GM12878 (cell line): ENCODE data around the gene TMCO1.

Source experiments
- EGR1 ChIP-seq, 2 experiments: IDR thresholded peaks; 1 replicate in 1 of 2; 2 replicates in 1 of 2; pipeline ENCODE4 v1.6.1; 2011 to 2012; ENCODE audit warnings: low read depth in 2 of 2, low read length in 2 of 2, borderline replicate concordance in 1 of 2, mild to moderate bottlenecking in 1 of 2, moderate library complexity in 1 of 2
- ETV6 ChIP-seq, 2 experiments: fragments of 450-650 bp in 1 of 2; IDR thresholded peaks in 1 of 2; conservative IDR thresholded peaks in 1 of 2; 2 replicates each; pipeline ENCODE4 v1.6.1; 2014; ENCODE audit warnings: antibody characterized with exemption in 1 of 2, borderline replicate concordance in 1 of 2, low read depth in 1 of 2, mild to moderate bottlenecking in 1 of 2, moderate library complexity in 1 of 2
- EZH2 ChIP-seq: IDR thresholded peaks from 2 replicates; pipeline ENCODE4 v1.6.1; 2012; ENCODE audit warnings: low read depth, mild to moderate bottlenecking, control low read depth, inconsistent platforms, low read length, borderline replicate concordance; ENCODE audit not compliant: control insufficient read depth
- POLR2A ChIP-seq: IDR thresholded peaks from 2 replicates; pipeline ENCODE4 v1.6.1; 2011; ENCODE audit warnings: low read depth, mild to moderate bottlenecking, low read length
- POLR2AphosphoS2 ChIP-seq: IDR thresholded peaks from 2 replicates; pipeline ENCODE4 v1.6.1; 2011; ENCODE audit warnings: low read depth, mild to moderate bottlenecking, low read length, improper control_type of control experiment, moderate library complexity
- POLR2AphosphoS5 ChIP-seq: IDR thresholded peaks from 2 replicates; pipeline ENCODE4 v1.6.1; 2011; ENCODE audit warnings: mild to moderate bottlenecking, low read length, inconsistent platforms
- SKIL ChIP-seq: fragments of 450-650 bp; IDR thresholded peaks from 2 replicates; pipeline ENCODE4 v1.6.1; 2017; ENCODE audit warnings: mild to moderate bottlenecking, low read depth, inconsistent platforms; ENCODE audit not compliant: poor library complexity, severe bottlenecking
- TAF1 ChIP-seq: IDR thresholded peaks from 2 replicates; pipeline ENCODE4 v1.6.1; 2011; ENCODE audit warnings: mild to moderate bottlenecking, low read depth, low read length, borderline replicate concordance
- TF ChIP-seq, protein P1 (sequence below): IDR thresholded peaks from 2 replicates; pipeline ENCODE4 v1.6.1; 2012; ENCODE audit warnings: improper control_type of control experiment, low read depth, low read length; ENCODE audit not compliant: insufficient replicate concordance

DNA sequence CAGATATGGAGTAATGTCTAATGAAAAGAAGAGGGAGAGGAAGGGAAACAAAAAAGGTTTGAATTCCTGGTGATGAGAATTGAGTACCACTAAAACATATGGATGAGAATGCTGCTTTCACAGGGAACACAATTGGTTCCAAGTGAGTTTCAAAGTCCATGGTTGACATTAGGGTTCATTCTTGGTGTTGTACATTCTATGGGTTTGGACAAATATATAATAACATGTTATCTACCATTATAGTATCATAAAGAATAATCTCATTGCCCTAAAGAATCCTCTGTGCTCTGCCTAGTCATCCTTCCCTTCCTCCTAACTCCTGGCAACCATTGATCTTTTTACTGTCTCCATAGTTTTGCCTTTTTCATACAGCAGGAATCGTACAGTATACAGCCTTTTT, 20.1 kb downstream of the TMCO1 start:
- TF ChIP-seq POLR2AphosphoS5 (no peak), SKIL (no peak), TAF1 (no peak), POLR2A (no peak), EZH2 (no peak), POLR2AphosphoS2 (no peak), EGR1 (IDR thresholded peaks at IDR 0.05; ENCODE audit: borderline replicate concordance in 1 of 2, low read depth in 2 of 2, low read length in 2 of 2) (no peak), ETV6 (conservative IDR thresholded peaks at IDR 0.05 in 1 of 2, IDR thresholded peaks at IDR 0.05 in 1 of 2; ENCODE audit: borderline replicate concordance in 1 of 2, low read depth in 1 of 2) (no peak)
- TF ChIP-seq, protein P1, sequence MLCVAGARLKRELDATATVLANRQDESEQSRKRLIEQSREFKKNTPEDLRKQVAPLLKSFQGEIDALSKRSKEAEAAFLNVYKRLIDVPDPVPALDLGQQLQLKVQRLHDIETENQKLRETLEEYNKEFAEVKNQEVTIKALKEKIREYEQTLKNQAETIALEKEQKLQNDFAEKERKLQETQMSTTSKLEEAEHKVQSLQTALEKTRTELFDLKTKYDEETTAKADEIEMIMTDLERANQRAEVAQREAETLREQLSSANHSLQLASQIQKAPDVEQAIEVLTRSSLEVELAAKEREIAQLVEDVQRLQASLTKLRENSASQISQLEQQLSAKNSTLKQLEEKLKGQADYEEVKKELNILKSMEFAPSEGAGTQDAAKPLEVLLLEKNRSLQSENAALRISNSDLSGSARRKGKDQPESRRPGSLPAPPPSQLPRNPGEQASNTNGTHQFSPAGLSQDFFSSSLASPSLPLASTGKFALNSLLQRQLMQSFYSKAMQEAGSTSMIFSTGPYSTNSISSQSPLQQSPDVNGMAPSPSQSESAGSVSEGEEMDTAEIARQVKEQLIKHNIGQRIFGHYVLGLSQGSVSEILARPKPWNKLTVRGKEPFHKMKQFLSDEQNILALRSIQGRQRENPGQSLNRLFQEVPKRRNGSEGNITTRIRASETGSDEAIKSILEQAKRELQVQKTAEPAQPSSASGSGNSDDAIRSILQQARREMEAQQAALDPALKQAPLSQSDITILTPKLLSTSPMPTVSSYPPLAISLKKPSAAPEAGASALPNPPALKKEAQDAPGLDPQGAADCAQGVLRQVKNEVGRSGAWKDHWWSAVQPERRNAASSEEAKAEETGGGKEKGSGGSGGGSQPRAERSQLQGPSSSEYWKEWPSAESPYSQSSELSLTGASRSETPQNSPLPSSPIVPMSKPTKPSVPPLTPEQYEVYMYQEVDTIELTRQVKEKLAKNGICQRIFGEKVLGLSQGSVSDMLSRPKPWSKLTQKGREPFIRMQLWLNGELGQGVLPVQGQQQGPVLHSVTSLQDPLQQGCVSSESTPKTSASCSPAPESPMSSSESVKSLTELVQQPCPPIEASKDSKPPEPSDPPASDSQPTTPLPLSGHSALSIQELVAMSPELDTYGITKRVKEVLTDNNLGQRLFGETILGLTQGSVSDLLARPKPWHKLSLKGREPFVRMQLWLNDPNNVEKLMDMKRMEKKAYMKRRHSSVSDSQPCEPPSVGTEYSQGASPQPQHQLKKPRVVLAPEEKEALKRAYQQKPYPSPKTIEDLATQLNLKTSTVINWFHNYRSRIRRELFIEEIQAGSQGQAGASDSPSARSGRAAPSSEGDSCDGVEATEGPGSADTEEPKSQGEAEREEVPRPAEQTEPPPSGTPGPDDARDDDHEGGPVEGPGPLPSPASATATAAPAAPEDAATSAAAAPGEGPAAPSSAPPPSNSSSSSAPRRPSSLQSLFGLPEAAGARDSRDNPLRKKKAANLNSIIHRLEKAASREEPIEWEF = no peak
